Measurements from ENCODE around the gene ENDOU. TPM values are rescaled to one million over a fixed set of nuclear protein-coding genes. Genes with fewer than 3 reads are reported as not detected.

The ENDOU gene
- total RNA-seq, 2 experiments from 2014 or later = 0.30 TPM; not detected in 1

DNA sequence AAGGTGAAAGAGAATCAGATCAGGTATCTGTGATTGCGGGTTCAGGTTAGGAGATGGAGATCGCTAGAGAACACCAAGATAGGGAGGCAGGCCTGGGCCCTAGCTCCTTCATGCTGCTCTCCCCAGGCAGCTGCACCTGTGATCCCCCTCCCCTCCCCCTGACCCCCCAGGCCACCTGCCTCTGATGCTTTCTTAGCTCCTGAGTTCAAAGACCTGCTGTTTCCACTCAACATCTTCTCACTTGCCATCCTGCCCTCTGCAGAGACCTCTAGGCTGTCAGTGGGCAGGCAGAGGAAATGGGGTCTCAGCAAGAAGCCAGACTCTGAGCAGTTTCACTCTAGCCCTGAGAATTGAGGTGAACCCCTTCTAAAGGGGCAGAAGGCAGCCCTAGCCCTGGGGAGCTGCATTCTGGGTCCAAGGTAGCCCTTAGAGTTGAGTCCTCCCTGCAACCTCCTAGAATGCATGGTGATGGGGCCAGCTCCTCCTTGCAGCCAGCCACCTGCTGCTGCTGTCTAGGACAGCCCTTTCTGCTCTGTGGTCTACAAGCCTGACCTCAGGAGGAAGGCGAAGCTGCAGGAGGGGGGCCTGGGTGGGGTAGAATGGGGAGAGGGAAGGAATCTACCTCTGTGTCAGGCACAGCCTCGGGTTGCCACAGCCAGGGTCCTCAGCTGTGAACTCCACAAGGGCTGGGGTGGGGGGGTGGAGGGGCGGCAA lies 41.4 kb upstream of the ENDOU start:
- Mint-ChIP-seq H3K36me3 (no peaks in the 10 kb centered on the region), H3K9me3 (no peaks in the 10 kb centered on the region), H3K27me3 (peaks cover 7% of the 10 kb centered on the region), H3K4me1 (peaks cover 30% of the 10 kb centered on the region), H3K27ac (peak overlapping the region; percentile 78), H3K4me3 (peak overlapping the region; percentile 65)
- DNase-seq = peak; percentile 62
- ATAC-seq (ENCODE audit: low read depth) = peak; percentile 84
- POLR2A ChIA-PET = interaction anchor here (0.5 to 3.4 kb wide), 17 partner anchors 9 to 431 kb away, joined by 3 to 37 read pairs (median 4); no protein-coding TSS in a partner anchor

- ATAC-seq (ENCODE audit: low read depth) (no peak), DNase-seq (no peak)
- POLR2A ChIA-PET = interaction anchor here (0.6 kb wide), 1 partner anchor 1149 kb away, joined by 5 read pairs; no protein-coding TSS in a partner anchor
- peaks cover 31% of the 10 kb centered on the region for H3K4me1 Mint-ChIP-seq
- peak overlapping the region; percentile 18 for H3K27ac Mint-ChIP-seq
- no peak overlapping the region for H3K4me3 Mint-ChIP-seq
- H3K27me3 Mint-ChIP-seq = peaks cover 11% of the 10 kb centered on the region
- H3K9me3 Mint-ChIP-seq = no peaks in the 10 kb centered on the region
- no peaks in the 10 kb centered on the region for H3K36me3 Mint-ChIP-seq
Observed at GRCh38 chr12:47763481-47764346, 38.4 kb upstream of the ENDOU start.

DNA sequence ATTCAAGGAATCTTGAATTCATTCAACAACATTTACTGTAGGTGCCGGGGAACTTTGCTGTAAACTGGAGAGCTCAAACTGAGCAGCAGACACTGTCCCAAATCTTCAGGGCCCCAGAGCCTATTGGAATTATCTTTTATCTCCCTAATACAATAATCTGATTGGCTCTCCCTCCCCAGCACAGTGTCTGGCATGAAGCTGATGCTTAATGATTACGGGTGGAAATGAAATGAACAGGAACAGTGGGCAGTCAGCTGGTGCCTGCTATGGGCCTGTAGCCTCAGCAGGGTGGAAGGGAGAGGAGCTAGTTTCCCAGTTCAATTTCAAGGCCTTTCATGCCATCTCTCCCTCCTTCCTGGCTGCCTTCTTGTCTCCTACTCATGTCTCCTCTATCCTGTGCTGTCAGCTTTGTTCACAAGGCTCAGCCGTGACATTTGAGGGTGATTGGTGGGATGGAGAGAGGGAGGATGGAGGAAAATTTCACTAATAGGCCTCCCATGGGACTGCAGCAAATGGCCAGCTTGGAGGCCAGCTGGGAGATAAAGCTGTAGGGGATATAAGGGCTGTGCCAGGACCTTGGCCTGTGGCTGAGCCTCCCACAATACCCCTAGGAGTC lies 37.7 kb upstream of the ENDOU start:
- Mint-ChIP-seq H3K36me3 (no peaks in the 10 kb centered on the region), H3K27ac (no peak overlapping the region), H3K4me1 (peaks cover 31% of the 10 kb centered on the region), H3K9me3 (no peaks in the 10 kb centered on the region), H3K4me3 (no peak overlapping the region), H3K27me3 (peaks cover 11% of the 10 kb centered on the region)
- POLR2A ChIA-PET = interaction anchor here (0.6 kb wide), 1 partner anchor 1150 kb away, joined by 5 read pairs; no protein-coding TSS in a partner anchor
- ATAC-seq (ENCODE audit: low read depth) = no peak
- no peak for DNase-seq

DNA sequence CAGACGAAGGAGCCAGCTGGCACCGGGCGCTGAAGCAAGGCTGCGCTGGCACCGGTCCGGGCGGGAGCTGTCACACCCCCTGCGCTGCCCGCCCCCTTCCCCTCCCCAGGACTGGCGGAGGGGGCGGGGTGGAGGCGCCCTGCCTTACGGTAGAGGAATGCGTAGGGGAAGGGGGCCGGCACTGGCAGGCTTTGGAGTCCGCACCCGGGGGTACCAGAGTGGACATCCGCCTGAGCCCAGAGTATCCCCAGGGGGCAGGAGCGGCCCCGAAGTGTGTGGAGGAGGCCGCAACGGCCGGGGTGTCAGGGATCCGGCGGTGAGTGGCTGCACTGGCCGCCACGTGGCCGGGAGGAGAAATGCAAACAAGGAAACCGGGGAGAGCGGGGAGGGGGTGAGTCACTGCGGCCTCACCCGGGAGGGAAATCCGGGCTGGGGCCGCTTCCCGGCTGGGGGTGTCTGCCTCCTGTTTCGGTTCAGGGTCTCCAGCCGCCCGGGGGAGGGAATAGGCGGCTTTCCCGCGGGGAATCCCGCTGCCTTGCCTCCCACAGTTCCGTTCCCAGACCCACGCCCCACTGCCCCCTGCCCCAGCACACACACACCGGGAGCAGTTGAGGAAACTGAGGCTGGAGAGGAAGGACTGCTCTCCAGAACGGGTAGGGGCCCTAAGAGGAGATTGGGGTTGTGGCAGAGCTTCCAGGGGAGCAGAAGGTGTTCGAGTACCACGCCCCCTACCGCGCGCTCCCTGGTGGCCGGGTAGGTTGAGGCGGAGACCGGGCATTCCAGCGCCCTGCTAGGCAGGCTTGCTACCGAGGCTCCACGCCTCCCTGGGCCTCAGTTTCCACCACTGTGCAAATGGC lies 33.8 kb upstream of the ENDOU start, which contains the start of gene RAPGEF3:
Gene RAPGEF3, minus strand, starts transcription at position 47 of the 857 bp plus-strand sequence. CDS start 324 bp downstream, outside the sequence.
- Mint-ChIP-seq H3K4me3 (peak within 1 kb of the TSS; percentile 82), H3K27ac (peak within 1 kb of the TSS; percentile 19), H3K9me3 (no peaks in the 10 kb centered on the region), H3K4me1 (peaks cover 37% of the 10 kb centered on the region), H3K36me3 (no peaks in the 10 kb centered on the region), H3K27me3 (peaks cover 4% of the 10 kb centered on the region)
- DNase-seq = peak; percentile 74
- POLR2A ChIA-PET = interaction anchor here (0.7 to 1.7 kb wide), 3 partner anchors 37 to 54 kb away, joined by 3 to 4 read pairs (median 4); no protein-coding TSS in a partner anchor
- peak; percentile 78 for ATAC-seq (ENCODE audit: low read depth)

GRCh38 chr12:47758584-47758833 lies 33.2 kb upstream of the ENDOU start:
- no peaks in the 10 kb centered on the region for H3K9me3 Mint-ChIP-seq
- DNase-seq (no peak), ATAC-seq (ENCODE audit: low read depth) (no peak)
- H3K27me3 Mint-ChIP-seq = peaks cover 4% of the 10 kb centered on the region
- H3K4me3 Mint-ChIP-seq = peak overlapping the region; percentile 45
- H3K4me1 Mint-ChIP-seq = peaks cover 33% of the 10 kb centered on the region
- no peak overlapping the region for H3K27ac Mint-ChIP-seq
- POLR2A ChIA-PET = interaction anchor here (0.8 to 1.7 kb wide), 3 partner anchors 9 to 51 kb away, joined by 3 to 5 read pairs (median 4); no protein-coding TSS in a partner anchor
- H3K36me3 Mint-ChIP-seq = no peaks in the 10 kb centered on the region

DNA sequence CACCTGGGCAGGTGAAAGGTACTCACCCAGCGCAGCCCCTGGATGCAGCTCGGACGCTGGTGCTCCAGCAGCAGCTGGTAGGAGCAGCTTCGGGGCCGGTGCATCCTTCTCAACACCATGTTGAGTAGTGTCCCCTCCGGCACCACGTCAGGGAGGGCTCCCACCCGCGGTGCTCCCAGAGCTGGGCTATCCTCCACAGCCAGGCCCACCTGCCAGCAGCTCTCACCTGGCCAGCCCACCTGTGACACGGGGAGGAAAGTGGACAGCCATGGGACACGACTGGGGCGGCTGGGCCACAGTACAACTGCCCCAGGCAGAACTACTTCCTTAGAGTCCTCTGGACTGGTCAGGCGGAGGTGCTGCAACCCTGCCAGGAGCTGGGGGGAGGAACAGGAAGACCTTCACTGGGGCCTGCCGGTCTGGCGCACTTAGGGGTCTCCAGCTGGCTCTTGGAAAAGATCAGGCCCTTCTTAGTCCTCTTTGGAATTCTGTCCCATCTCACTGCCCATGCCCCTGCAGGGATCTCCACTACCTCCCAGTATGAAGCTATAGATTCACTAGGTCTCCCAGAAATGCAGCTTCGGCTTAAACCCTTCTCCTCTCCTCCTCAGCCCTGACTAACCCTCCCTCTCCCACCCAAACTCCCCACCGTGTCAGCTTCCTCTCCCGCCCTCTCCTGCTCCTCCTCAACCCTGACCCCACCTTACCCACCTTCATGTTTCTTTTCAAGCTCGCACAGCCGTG lies 32.7 kb upstream of the ENDOU start:
- ATAC-seq (ENCODE audit: low read depth) = no peak

DNA sequence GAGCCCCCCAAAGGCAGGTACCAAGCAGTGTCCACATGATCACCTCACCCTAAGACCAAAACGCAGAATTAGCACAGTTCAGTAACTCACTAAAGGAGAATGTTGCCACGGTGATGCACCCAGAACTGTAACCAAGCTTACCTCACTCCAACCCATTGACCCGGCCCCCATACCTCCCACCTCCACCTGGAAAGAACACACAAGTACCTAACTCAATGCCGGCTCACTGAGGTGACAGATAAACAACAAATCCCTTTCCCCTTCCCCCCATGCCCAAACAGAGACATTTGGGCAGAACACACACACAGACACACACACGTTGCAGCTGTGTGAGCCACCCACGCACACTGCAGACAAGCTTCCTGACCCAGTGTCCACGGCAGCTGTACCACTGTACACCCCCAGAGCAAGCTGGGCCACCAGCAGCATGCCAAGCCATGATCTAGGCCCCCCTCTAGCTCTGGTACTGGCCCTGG lies 32.1 kb upstream of the ENDOU start:
- POLR2A ChIA-PET = interaction anchor here (1.5 kb wide), 1 partner anchor 10 kb away, joined by 5 read pairs; no protein-coding TSS in a partner anchor
- Mint-ChIP-seq H3K4me1 (peaks cover 32% of the 10 kb centered on the region), H3K27ac (peak overlapping the region; percentile 13), H3K4me3 (no peak overlapping the region), H3K36me3 (no peaks in the 10 kb centered on the region), H3K9me3 (no peaks in the 10 kb centered on the region), H3K27me3 (peaks cover 4% of the 10 kb centered on the region)
- DNase-seq (no peak), ATAC-seq (ENCODE audit: low read depth) (no peak)

More for the DNA sequence above, 32.7 kb upstream of the ENDOU start:
- no peaks in the 10 kb centered on the region for H3K36me3 Mint-ChIP-seq
- H3K4me1 Mint-ChIP-seq = peaks cover 33% of the 10 kb centered on the region
- no peak overlapping the region for H3K27ac Mint-ChIP-seq
- peak overlapping the region; percentile 45 for H3K4me3 Mint-ChIP-seq
- POLR2A ChIA-PET = interaction anchor here (0.8 to 1.5 kb wide), 2 partner anchors 9 to 36 kb away, joined by 3 to 5 read pairs; no protein-coding TSS in a partner anchor
- no peaks in the 10 kb centered on the region for H3K9me3 Mint-ChIP-seq
- H3K27me3 Mint-ChIP-seq = peaks cover 4% of the 10 kb centered on the region
- DNase-seq = no peak

GRCh38 chr12:47755655-47756562 lies 30.6 kb upstream of the ENDOU start:
- no peak for ATAC-seq (ENCODE audit: low read depth)
- no peak for DNase-seq
- H3K36me3 Mint-ChIP-seq = no peaks in the 10 kb centered on the region
- H3K9me3 Mint-ChIP-seq = no peaks in the 10 kb centered on the region
- no peak overlapping the region for H3K4me3 Mint-ChIP-seq
- no peak overlapping the region for H3K27ac Mint-ChIP-seq
- H3K27me3 Mint-ChIP-seq = peaks cover 4% of the 10 kb centered on the region
- peaks cover 28% of the 10 kb centered on the region for H3K4me1 Mint-ChIP-seq
- POLR2A ChIA-PET = interaction anchor here (0.8 to 0.9 kb wide), 2 partner anchors 11 to 14 kb away, joined by 3 to 4 read pairs; no protein-coding TSS in a partner anchor

GRCh38 chr12:47754881-47755280 lies 29.6 kb upstream of the ENDOU start:
- H3K4me1 Mint-ChIP-seq = peaks cover 28% of the 10 kb centered on the region
- no peaks in the 10 kb centered on the region for H3K9me3 Mint-ChIP-seq
- POLR2A ChIA-PET = interaction anchor here (0.7 kb wide), 1 partner anchor 45 kb away, joined by 3 read pairs; no protein-coding TSS in a partner anchor
- no peak overlapping the region for H3K4me3 Mint-ChIP-seq
- no peaks in the 10 kb centered on the region for H3K27me3 Mint-ChIP-seq
- H3K27ac Mint-ChIP-seq = no peak overlapping the region
- ATAC-seq (ENCODE audit: low read depth) = no peak
- no peaks in the 10 kb centered on the region for H3K36me3 Mint-ChIP-seq
- DNase-seq = no peak

- Mint-ChIP-seq H3K9me3 (no peaks in the 10 kb centered on the region), H3K27me3 (no peaks in the 10 kb centered on the region), H3K27ac (no peak overlapping the region), H3K4me1 (peaks cover 28% of the 10 kb centered on the region), H3K4me3 (no peak overlapping the region), H3K36me3 (no peaks in the 10 kb centered on the region)
- DNase-seq (no peak), ATAC-seq (ENCODE audit: low read depth) (no peak)
- POLR2A ChIA-PET = interaction anchor here (0.6 kb wide), 1 partner anchor 436 kb away, joined by 3 read pairs; no protein-coding TSS in a partner anchor
Observed at GRCh38 chr12:47754126-47754525, 28.8 kb upstream of the ENDOU start.
